ENCODE results near the gene ADGRV1.

- TF ChIP-seq CTCF (conservative IDR thresholded peaks at IDR 0.05; ENCODE audit: low read depth, low read length), result no peak
- no peak for TF ChIP-seq EZH2 (IDR thresholded peaks at IDR 0.05; ENCODE audit: borderline replicate concordance, low read depth, low read length, poor library complexity, severe bottlenecking)
These were observed 591.6 kb downstream of the ADGRV1 start for GRCh38 chr5:91150234-91150633.

Data from A673 (cell line).